Measurements from ENCODE around the gene PNKP. TPM values are rescaled to one million over a fixed set of nuclear protein-coding genes. Genes with fewer than 3 reads are reported as not detected.

The PNKP gene
- total and polyA plus RNA-seq, 9 of the 15 experiments (the other 6 are each of a cell fraction or from before 2014, with no cell fraction given) = 2.8 to 85.4 (median 25.3) TPM

DNA sequence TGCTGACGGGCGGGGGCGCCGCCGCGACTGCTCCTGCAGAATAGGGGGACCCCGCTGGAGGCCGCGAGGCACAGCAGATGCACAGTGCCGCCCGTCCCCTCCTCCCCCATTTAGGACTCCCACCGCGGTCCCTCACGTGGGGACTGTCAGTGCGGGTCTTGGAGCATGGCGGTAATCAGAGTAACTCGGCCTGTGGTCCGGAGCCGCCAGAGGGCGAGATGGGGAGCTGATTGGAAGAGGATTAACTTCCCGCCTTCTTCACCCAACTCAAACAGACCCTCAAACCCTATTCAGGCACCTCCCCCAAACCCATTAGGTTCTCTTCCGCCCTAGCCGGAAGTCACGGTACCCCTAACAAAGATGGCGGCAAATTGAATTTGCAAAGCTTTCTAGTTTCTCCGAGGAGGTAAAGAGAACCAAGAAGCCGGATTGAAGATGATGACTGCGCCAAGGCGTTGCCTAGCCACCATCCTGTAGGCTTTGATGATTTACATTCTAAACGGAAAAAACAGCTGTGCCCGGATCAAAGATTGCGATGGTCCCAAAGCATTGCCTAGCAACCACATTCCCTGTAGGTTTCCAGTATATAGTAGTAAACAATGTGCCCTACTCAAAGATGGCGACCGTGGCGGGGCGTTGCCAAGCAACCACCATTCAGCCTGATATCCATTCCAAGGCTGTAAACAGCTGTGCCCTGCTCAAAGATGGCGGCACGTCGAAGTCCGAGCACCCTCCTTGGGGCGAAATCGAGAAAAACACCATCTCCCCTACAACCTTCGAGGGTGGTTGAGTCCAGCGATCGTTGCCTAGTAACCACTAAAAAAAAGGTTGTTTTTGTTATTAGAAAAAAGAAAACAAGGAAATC lies 54.1 kb downstream of the PNKP start, which contains the start of gene FUZ (continued):
- TF ChIP-seq TOE1 (IDR thresholded peaks at IDR 0.05; ENCODE audit: borderline replicate concordance) (0 out of 2 replicates have a peak, but pooled peaks have one; percentile 31), TOE1 (CRISPR knock-in tag; IDR thresholded peaks at IDR 0.05; ENCODE audit: borderline replicate concordance, low read depth) (no peak), TCF7 (IDR thresholded peaks at IDR 0.05; ENCODE audit: borderline replicate concordance) (no peak), TAF7 (tag; IDR thresholded peaks at IDR 0.05) (peak; percentile 52; the same call in 1 of the 2 replicates), FOXK2 (conservative IDR thresholded peaks at IDR 0.05 in 1 of 2, IDR thresholded peaks at IDR 0.05 in 1 of 2; ENCODE audit: low read depth in 2 of 2) (peak; percentile 98 to 99), ATF7 (IDR thresholded peaks at IDR 0.05) (peak; percentile 98), ZNF274 (IDR thresholded peaks at IDR 0.05; ENCODE audit: borderline replicate concordance, low read depth, low read length) (no peak), BMI1 (IDR thresholded peaks at IDR 0.05; ENCODE audit: low read length) (peak; percentile 89), PRPF4 (IDR thresholded peaks at IDR 0.05; ENCODE audit: insufficient read depth, low read depth, low read length, poor library complexity, severe bottlenecking) (no peak), EGR1 (conservative IDR thresholded peaks at IDR 0.05) (peak; percentile 29; the same call in 1 of the 2 replicates), ZNF444 (CRISPR knock-in tag; IDR thresholded peaks at IDR 0.05) (no peak), ZNF347 (CRISPR knock-in tag; IDR thresholded peaks at IDR 0.05; ENCODE audit: low read depth) (no peak), ZNF766 (CRISPR knock-in tag; conservative IDR thresholded peaks at IDR 0.05) (peak; percentile 91), C11orf30 (IDR thresholded peaks at IDR 0.05; ENCODE audit: low read depth) (peak; percentile 74), SMARCA4 (IDR thresholded peaks at IDR 0.05) (no peak), TEAD1 (CRISPR knock-in tag; IDR thresholded peaks at IDR 0.05) (peak in 1 of 2 experiments; percentile 95; a peak in 2 of 4 replicates)
- TF ChIP-seq, protein P1, sequence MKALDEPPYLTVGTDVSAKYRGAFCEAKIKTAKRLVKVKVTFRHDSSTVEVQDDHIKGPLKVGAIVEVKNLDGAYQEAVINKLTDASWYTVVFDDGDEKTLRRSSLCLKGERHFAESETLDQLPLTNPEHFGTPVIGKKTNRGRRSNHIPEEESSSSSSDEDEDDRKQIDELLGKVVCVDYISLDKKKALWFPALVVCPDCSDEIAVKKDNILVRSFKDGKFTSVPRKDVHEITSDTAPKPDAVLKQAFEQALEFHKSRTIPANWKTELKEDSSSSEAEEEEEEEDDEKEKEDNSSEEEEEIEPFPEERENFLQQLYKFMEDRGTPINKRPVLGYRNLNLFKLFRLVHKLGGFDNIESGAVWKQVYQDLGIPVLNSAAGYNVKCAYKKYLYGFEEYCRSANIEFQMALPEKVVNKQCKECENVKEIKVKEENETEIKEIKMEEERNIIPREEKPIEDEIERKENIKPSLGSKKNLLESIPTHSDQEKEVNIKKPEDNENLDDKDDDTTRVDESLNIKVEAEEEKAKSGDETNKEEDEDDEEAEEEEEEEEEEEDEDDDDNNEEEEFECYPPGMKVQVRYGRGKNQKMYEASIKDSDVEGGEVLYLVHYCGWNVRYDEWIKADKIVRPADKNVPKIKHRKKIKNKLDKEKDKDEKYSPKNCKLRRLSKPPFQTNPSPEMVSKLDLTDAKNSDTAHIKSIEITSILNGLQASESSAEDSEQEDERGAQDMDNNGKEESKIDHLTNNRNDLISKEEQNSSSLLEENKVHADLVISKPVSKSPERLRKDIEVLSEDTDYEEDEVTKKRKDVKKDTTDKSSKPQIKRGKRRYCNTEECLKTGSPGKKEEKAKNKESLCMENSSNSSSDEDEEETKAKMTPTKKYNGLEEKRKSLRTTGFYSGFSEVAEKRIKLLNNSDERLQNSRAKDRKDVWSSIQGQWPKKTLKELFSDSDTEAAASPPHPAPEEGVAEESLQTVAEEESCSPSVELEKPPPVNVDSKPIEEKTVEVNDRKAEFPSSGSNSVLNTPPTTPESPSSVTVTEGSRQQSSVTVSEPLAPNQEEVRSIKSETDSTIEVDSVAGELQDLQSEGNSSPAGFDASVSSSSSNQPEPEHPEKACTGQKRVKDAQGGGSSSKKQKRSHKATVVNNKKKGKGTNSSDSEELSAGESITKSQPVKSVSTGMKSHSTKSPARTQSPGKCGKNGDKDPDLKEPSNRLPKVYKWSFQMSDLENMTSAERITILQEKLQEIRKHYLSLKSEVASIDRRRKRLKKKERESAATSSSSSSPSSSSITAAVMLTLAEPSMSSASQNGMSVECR (CRISPR knock-in tag; IDR thresholded peaks at IDR 0.05) = peak; percentile 58; the same call in 1 of the 2 replicates
- TF ChIP-seq, protein P2, sequence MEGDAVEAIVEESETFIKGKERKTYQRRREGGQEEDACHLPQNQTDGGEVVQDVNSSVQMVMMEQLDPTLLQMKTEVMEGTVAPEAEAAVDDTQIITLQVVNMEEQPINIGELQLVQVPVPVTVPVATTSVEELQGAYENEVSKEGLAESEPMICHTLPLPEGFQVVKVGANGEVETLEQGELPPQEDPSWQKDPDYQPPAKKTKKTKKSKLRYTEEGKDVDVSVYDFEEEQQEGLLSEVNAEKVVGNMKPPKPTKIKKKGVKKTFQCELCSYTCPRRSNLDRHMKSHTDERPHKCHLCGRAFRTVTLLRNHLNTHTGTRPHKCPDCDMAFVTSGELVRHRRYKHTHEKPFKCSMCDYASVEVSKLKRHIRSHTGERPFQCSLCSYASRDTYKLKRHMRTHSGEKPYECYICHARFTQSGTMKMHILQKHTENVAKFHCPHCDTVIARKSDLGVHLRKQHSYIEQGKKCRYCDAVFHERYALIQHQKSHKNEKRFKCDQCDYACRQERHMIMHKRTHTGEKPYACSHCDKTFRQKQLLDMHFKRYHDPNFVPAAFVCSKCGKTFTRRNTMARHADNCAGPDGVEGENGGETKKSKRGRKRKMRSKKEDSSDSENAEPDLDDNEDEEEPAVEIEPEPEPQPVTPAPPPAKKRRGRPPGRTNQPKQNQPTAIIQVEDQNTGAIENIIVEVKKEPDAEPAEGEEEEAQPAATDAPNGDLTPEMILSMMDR (IDR thresholded peaks at IDR 0.05 in 2 of 3, conservative IDR thresholded peaks at IDR 0.05 in 1 of 3; ENCODE audit: insufficient read depth in 2 of 3, low read depth in 1 of 3, low read length in 3 of 3) = peak in 2 of 3 experiments; percentile 15 to 21; a peak in 1 of 6 replicates
- TF ChIP-seq, protein P3, sequence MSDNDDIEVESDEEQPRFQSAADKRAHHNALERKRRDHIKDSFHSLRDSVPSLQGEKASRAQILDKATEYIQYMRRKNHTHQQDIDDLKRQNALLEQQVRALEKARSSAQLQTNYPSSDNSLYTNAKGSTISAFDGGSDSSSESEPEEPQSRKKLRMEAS (CRISPR knock-in tag; IDR thresholded peaks at IDR 0.05) = peak; percentile 9; the same call in 1 of the 2 replicates
- TF ChIP-seq, protein P4, sequence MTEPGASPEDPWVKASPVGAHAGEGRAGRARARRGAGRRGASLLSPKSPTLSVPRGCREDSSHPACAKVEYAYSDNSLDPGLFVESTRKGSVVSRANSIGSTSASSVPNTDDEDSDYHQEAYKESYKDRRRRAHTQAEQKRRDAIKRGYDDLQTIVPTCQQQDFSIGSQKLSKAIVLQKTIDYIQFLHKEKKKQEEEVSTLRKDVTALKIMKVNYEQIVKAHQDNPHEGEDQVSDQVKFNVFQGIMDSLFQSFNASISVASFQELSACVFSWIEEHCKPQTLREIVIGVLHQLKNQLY (CRISPR knock-in tag; conservative IDR thresholded peaks at IDR 0.05) = no peak
